ENCODE results near the gene PDK3.

PDK3 gene

GRCh38 chrX:24563291-24564010, 98.4 kb downstream of the PDK3 start:
- FAIRE-seq (peak; percentile 94), DNase-seq (ENCODE audit: insufficient read length, low spot score) (peak; percentile 16)
- TF ChIP-seq, protein P1, sequence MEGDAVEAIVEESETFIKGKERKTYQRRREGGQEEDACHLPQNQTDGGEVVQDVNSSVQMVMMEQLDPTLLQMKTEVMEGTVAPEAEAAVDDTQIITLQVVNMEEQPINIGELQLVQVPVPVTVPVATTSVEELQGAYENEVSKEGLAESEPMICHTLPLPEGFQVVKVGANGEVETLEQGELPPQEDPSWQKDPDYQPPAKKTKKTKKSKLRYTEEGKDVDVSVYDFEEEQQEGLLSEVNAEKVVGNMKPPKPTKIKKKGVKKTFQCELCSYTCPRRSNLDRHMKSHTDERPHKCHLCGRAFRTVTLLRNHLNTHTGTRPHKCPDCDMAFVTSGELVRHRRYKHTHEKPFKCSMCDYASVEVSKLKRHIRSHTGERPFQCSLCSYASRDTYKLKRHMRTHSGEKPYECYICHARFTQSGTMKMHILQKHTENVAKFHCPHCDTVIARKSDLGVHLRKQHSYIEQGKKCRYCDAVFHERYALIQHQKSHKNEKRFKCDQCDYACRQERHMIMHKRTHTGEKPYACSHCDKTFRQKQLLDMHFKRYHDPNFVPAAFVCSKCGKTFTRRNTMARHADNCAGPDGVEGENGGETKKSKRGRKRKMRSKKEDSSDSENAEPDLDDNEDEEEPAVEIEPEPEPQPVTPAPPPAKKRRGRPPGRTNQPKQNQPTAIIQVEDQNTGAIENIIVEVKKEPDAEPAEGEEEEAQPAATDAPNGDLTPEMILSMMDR (IDR thresholded peaks at IDR 0.05; ENCODE audit: insufficient read depth, missing control alignments) = no peak

DNA sequence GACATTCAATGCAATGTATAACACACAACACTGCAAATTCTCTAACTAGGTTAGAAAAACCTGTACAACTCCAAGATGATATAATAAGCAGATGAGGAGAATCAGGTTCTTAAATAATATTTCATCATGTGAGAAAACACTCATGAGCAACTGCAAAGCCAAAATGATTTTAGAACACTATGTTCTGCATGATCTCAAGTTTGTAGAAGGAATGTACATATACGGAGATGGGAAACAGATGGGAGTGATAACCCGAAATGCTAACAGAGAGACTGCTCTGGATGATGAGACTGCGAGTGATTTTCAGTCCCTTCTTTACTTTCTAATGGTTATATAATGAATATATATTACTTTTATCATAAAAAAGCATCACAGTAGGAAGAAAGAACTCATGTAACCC, 101.2 kb downstream of the PDK3 start:
- peak; percentile 35 for FAIRE-seq
- DNase-seq (ENCODE audit: insufficient read length, low spot score) = no peak
- TF ChIP-seq, protein P1 (IDR thresholded peaks at IDR 0.05; ENCODE audit: insufficient read depth, missing control alignments) = no peak

- TF ChIP-seq, protein P1 (IDR thresholded peaks at IDR 0.05; ENCODE audit: insufficient read depth, missing control alignments) = no peak
- FAIRE-seq = no peak
- no peak for DNase-seq (ENCODE audit: insufficient read length, low spot score)
These were observed 102.1 kb downstream of the PDK3 start for GRCh38 chrX:24567169-24567568.

DNA sequence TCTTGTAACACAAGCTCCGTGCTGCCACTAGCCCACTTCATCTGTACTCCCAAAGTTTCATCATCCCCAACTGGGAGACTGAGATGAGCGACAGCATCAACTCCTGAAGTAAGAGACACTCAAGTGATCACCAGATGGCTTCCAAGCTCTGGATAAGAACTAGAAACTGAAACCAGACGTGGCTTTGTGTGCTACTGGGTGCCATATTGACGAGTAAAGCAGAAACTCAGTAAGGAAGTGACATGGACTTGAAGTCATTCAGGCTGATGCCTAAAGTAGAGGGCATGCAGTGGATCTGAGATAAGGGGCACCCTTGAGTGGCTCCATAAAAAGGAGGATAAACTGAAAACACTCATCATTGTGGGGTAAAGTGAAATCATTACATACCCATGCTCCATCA, 109.7 kb downstream of the PDK3 start:
- TF ChIP-seq, protein P1 (IDR thresholded peaks at IDR 0.05; ENCODE audit: insufficient read depth, missing control alignments) = no peak
- no peak for DNase-seq (ENCODE audit: insufficient read length, low spot score)
- no peak for FAIRE-seq

- DNase-seq (ENCODE audit: insufficient read length, low spot score) (no peak), FAIRE-seq (peak; percentile 35)
- TF ChIP-seq, protein P1 (IDR thresholded peaks at IDR 0.05; ENCODE audit: insufficient read depth, missing control alignments) = no peak
These were observed 110.4 kb downstream of the PDK3 start for GRCh38 chrX:24575496-24575895.

DNA sequence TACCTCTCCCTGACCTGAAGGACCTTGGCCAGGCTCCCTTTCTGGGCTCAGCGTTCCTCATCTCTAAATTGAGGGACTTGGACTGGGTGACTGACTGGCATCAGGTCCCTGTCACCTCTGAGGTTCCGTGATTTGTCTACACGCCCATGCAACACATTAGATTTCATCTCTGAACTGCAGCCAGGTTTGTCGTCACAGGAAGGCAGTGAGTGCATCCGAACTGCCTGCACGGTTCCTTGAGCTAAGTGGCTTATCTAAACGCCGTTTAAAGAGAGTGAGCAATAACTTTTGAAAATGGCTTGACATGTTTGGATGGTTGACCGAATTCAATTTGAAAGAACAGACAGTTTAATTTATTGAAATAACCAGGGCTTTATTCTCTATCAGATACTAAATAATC, 112.0 kb downstream of the PDK3 start:
- no peak for DNase-seq (ENCODE audit: insufficient read length, low spot score)
- FAIRE-seq = no peak
- TF ChIP-seq, protein P1 (IDR thresholded peaks at IDR 0.05; ENCODE audit: insufficient read depth, missing control alignments) = no peak
